ENCODE data around the gene CDH23.

GRCh38 chr10:71512312-71512711, 115.6 kb downstream of the CDH23 start:
- TF ChIP-seq POLR2A (IDR thresholded peaks at IDR 0.05; ENCODE audit: low read length), result no peak
- no peak for TF ChIP-seq GATA1 (IDR thresholded peaks at IDR 0.05; ENCODE audit: low read depth, low read length)

Data from erythroblast (primary cell).